WTC11 (cell line): Measurements from ENCODE around the gene CPNE9.

Source experiments
- CBFB ChIP-seq: sonication (generic); formaldehyde crosslinking; IDR thresholded peaks from 2 replicates; pipeline ENCODE4 v1.8.1; 2022; ENCODE audit warnings: mild to moderate bottlenecking, low read depth, missing genetic modification reagents
- CTCF ChIP-seq: fragments of 200-600 bp; IDR thresholded peaks from 2 replicates; pipeline ENCODE4 v1.8.0; 2022; ENCODE audit warnings: antibody characterized with exemption
- ESRRA ChIP-seq: sonication (generic); formaldehyde crosslinking; IDR thresholded peaks from 2 replicates; pipeline ENCODE4 v1.8.1; 2022; ENCODE audit warnings: mild to moderate bottlenecking, missing genetic modification reagents, borderline replicate concordance
- HMGXB4 ChIP-seq: sonication (generic); formaldehyde crosslinking; IDR thresholded peaks from 2 replicates; pipeline ENCODE4 v1.8.1; 2023; ENCODE audit warnings: mild to moderate bottlenecking, moderate library complexity, missing genetic modification reagents
- MAX ChIP-seq: sonication (generic); formaldehyde crosslinking; IDR thresholded peaks from 2 replicates; pipeline ENCODE4 v1.8.0; 2022; ENCODE audit warnings: mild to moderate bottlenecking, missing genetic modification reagents
- RELA ChIP-seq: sonication (generic); formaldehyde crosslinking; IDR thresholded peaks from 2 replicates; pipeline ENCODE4 v1.8.1; 2022; ENCODE audit warnings: missing genetic modification reagents, mild to moderate bottlenecking, borderline replicate concordance
- SP1 ChIP-seq: sonication (generic); formaldehyde crosslinking; conservative IDR thresholded peaks from 2 replicates; pipeline ENCODE4 v1.8.1; 2022; ENCODE audit warnings: missing genetic modification reagents
- USF1 ChIP-seq: sonication (generic); formaldehyde crosslinking; IDR thresholded peaks from 2 replicates; pipeline ENCODE4 v1.8.0; 2022; ENCODE audit warnings: mild to moderate bottlenecking, missing genetic modification reagents
- USF2 ChIP-seq: sonication (generic); formaldehyde crosslinking; IDR thresholded peaks from 2 replicates; pipeline ENCODE4 v1.8.1; 2023; ENCODE audit warnings: mild to moderate bottlenecking, missing genetic modification reagents, moderate library complexity
- ZBTB21 ChIP-seq: sonication (generic); formaldehyde crosslinking; IDR thresholded peaks from 2 replicates; pipeline ENCODE4 v1.8.1; 2023; ENCODE audit warnings: mild to moderate bottlenecking, missing genetic modification reagents, borderline replicate concordance
- ZNF263 ChIP-seq: sonication (generic); formaldehyde crosslinking; IDR thresholded peaks from 2 replicates; pipeline ENCODE4 v1.8.1; 2022; ENCODE audit warnings: low read depth, mild to moderate bottlenecking, moderate library complexity, missing genetic modification reagents
- ZNF512 ChIP-seq: sonication (generic); formaldehyde crosslinking; IDR thresholded peaks from 2 replicates; pipeline ENCODE4 v1.8.1; 2022; ENCODE audit warnings: missing genetic modification reagents, borderline replicate concordance

GRCh38 chr3:9754678-9755077 lies 51.0 kb downstream of the CPNE9 start:
- no peak for TF ChIP-seq RELA
- TF ChIP-seq ZNF512 (CRISPR knock-in tag): no peak
- no peak for TF ChIP-seq SP1 (CRISPR knock-in tag)
- no peak for TF ChIP-seq MAX
- no peak for TF ChIP-seq HMGXB4 (CRISPR knock-in tag)
- TF ChIP-seq CTCF: no peak
- no peak for TF ChIP-seq ZBTB21 (CRISPR knock-in tag)
- TF ChIP-seq USF2 (CRISPR knock-in tag): no peak
- TF ChIP-seq ESRRA: no peak
- no peak for TF ChIP-seq ZNF263 (CRISPR knock-in tag)
- no peak for TF ChIP-seq USF1 (CRISPR knock-in tag)
- TF ChIP-seq CBFB: no peak
